Ishikawa (cell line): ENCODE results near the gene KRT23.

ENCODE experiments used
- CEBPB ChIP-seq: IDR thresholded peaks from 2 replicates; pipeline ENCODE4 v1.6.1; 2012
- CREB1 ChIP-seq: IDR thresholded peaks from 2 replicates; pipeline ENCODE4 v1.6.1; 2012; ENCODE audit warnings: low read depth
- EGR1 ChIP-seq: IDR thresholded peaks from 2 replicates; pipeline ENCODE4 v1.6.1; 2012
- EP300 ChIP-seq: IDR thresholded peaks from 2 replicates; pipeline ENCODE4 v1.6.1; 2012; ENCODE audit warnings: borderline replicate concordance
- FOXM1 ChIP-seq: IDR thresholded peaks from 2 replicates; pipeline ENCODE4 v1.6.1; 2012; ENCODE audit warnings: low read depth, borderline replicate concordance
- MAX ChIP-seq: IDR thresholded peaks from 2 replicates; pipeline ENCODE4 v1.6.1; 2012
- NFIC ChIP-seq: IDR thresholded peaks from 2 replicates; pipeline ENCODE4 v1.6.1; 2012
- RAD21 ChIP-seq: IDR thresholded peaks from 2 replicates; pipeline ENCODE4 v1.6.1; 2012; ENCODE audit warnings: low read depth
- REST ChIP-seq: IDR thresholded peaks from 2 replicates; pipeline ENCODE4 v1.6.1; 2012; ENCODE audit warnings: low read depth, mild to moderate bottlenecking
- TAF1 ChIP-seq: IDR thresholded peaks from 2 replicates; pipeline ENCODE4 v1.6.1; 2012; ENCODE audit warnings: low read depth, mild to moderate bottlenecking
- TCF12 ChIP-seq: IDR thresholded peaks from 2 replicates; pipeline ENCODE4 v1.6.1; 2012; ENCODE audit warnings: low read depth
- TEAD4 ChIP-seq: IDR thresholded peaks from 2 replicates; pipeline ENCODE4 v1.6.1; 2012
- USF1 ChIP-seq: IDR thresholded peaks from 2 replicates; pipeline ENCODE4 v1.6.1; 2012
- YY1 ChIP-seq: IDR thresholded peaks from 2 replicates; pipeline ENCODE4 v1.6.1; 2012; ENCODE audit warnings: low read depth
- ZBTB7A ChIP-seq: IDR thresholded peaks from 2 replicates; pipeline ENCODE4 v1.6.1; 2012; ENCODE audit warnings: low read depth

The KRT23 gene

GRCh38 chr17:40974366-40974765 lies 36.9 kb upstream of the KRT23 start:
- TF ChIP-seq TEAD4 (no peak), FOXM1 (no peak), CEBPB (no peak), YY1 (no peak), TAF1 (no peak), RAD21 (no peak), TCF12 (no peak), EGR1 (no peak), CREB1 (no peak), ZBTB7A (no peak), REST (no peak), EP300 (no peak), USF1 (no peak), MAX (no peak), NFIC (no peak)

- TF ChIP-seq EP300, result no peak
- no peak for TF ChIP-seq YY1
- no peak for TF ChIP-seq MAX
- no peak for TF ChIP-seq FOXM1
- TF ChIP-seq CEBPB, result no peak
- no peak for TF ChIP-seq EGR1
- TF ChIP-seq REST, result no peak
- no peak for TF ChIP-seq NFIC
- TF ChIP-seq TEAD4, result no peak
- TF ChIP-seq RAD21, result no peak
- no peak for TF ChIP-seq TCF12
- no peak for TF ChIP-seq USF1
- no peak for TF ChIP-seq ZBTB7A
- TF ChIP-seq TAF1, result no peak
Measured at GRCh38 chr17:40967582-40967981, 30.1 kb upstream of the KRT23 start.

- no peak for TF ChIP-seq TCF12
- no peak for TF ChIP-seq EP300
- TF ChIP-seq USF1, result no peak
Measured at GRCh38 chr17:40966848-40967247, 29.4 kb upstream of the KRT23 start, which contains the start of gene KRT39. KRT39 (minus strand) TSS chr17:40966948; CDS start chr17:40966856, 92 bp downstream.

- TF ChIP-seq RAD21 (peak; percentile 51; the same call in 1 of the 2 replicates), EP300 (no peak), TEAD4 (no peak)
Measured at GRCh38 chr17:40963838-40964237, 26.4 kb upstream of the KRT23 start.

GRCh38 chr17:40962059-40962561 lies 24.7 kb upstream of the KRT23 start:
- TF ChIP-seq YY1 (no peak), EGR1 (no peak), CREB1 (no peak), ZBTB7A (no peak), REST (no peak), FOXM1 (no peak), MAX (no peak), RAD21 (no peak), EP300 (no peak), USF1 (no peak), TEAD4 (no peak), CEBPB (no peak), NFIC (no peak), TAF1 (no peak), TCF12 (no peak)
